Chondrocyte (in vitro differentiated cells): ENCODE results near the gene SH3PXD2A. TPM values are rescaled to one million over a fixed set of nuclear protein-coding genes. Genes with fewer than 3 reads are reported as not detected.

Experiments
- DNase-seq: peaks from one replicate; pipeline ENCODE4 v3.0.0; 2021; ENCODE audit warnings: mixed read lengths, low spot score
- H3K27ac Mint-ChIP-seq: one replicate; pipeline ENCODE4 v1.8.0; 2021; ENCODE audit warnings: mild to moderate bottlenecking, moderate library complexity, mixed read lengths; ENCODE audit not compliant: unreplicated experiment
- H3K27me3 Mint-ChIP-seq: 2 replicates; pipeline ENCODE4 v1.8.0; 2021; ENCODE audit warnings: low read depth, mixed read lengths
- H3K36me3 Mint-ChIP-seq: 2 replicates; pipeline ENCODE4 v1.8.0; 2021; ENCODE audit warnings: low read depth, mixed read lengths
- H3K4me1 Mint-ChIP-seq: 2 replicates; pipeline ENCODE4 v1.8.0; 2021; ENCODE audit warnings: low read depth, mild to moderate bottlenecking, mixed read lengths
- H3K4me3 Mint-ChIP-seq: one replicate; pipeline ENCODE4 v1.8.0; 2021; ENCODE audit warnings: mild to moderate bottlenecking, moderate library complexity, mixed read lengths; ENCODE audit not compliant: unreplicated experiment
- H3K9me3 Mint-ChIP-seq: 2 replicates; pipeline ENCODE4 v1.8.0; 2021; ENCODE audit warnings: low read depth, mixed read lengths
- total RNA-seq: library from RNA; stranded (reverse); gene quantifications from 3 replicates; pipeline ENCODE4 v1.2.1, GENCODE V29; 2021
- TF ChIP-seq, protein P1 (sequence below): fragments of 200-600 bp; sonication (generic); IDR thresholded peaks from 2 replicates; pipeline ENCODE4 v1.5.0; 2021; ENCODE audit warnings: antibody characterized with exemption, mild to moderate bottlenecking, moderate library complexity

The SH3PXD2A gene
- total RNA-seq, 1 donor from 2014 or later = 46.0 TPM

DNA sequence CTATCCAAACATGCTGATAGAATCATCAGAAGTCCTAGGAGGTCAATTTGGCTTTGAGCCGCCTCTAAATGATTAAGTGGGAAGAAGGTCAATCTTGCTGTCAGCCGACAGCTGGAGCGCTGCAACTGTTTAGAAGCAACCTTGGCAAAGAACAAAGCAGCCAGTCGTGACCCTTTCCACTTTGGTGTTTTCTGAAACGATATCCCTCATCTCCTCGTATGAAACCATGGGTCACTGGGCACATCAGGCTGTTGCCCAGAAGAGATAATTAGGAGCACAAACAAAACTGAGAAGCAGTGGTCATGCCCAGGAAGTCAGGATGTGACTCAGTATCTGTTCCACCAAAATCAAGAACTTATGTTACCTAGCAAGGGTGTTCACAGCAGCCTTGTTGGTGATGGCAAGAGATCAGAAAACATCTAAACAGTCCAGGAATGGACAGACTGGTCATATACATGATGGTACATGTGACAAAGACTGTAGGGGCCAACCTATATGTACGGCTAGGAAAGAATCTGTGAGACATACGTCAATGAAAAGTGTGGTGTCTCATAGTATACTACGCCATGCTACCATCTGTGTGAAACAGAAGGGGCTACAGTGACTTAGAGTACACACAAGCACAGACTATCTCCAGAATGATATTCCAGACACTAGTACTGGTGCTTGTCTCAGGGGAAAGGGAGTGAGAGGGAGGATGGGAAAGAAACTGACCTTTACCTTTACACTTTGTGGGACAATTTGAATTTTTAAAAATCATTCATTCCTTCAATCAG is 40.2 kb upstream of the SH3PXD2A start:
- Mint-ChIP-seq H3K27ac (peak overlapping the region; percentile 49), H3K9me3 (no peaks in the 10 kb centered on the region), H3K4me1 (peaks cover 35% of the 10 kb centered on the region), H3K27me3 (no peaks in the 10 kb centered on the region), H3K36me3 (peaks cover 19% of the 10 kb centered on the region), H3K4me3 (no peak overlapping the region)
- TF ChIP-seq, protein P1, sequence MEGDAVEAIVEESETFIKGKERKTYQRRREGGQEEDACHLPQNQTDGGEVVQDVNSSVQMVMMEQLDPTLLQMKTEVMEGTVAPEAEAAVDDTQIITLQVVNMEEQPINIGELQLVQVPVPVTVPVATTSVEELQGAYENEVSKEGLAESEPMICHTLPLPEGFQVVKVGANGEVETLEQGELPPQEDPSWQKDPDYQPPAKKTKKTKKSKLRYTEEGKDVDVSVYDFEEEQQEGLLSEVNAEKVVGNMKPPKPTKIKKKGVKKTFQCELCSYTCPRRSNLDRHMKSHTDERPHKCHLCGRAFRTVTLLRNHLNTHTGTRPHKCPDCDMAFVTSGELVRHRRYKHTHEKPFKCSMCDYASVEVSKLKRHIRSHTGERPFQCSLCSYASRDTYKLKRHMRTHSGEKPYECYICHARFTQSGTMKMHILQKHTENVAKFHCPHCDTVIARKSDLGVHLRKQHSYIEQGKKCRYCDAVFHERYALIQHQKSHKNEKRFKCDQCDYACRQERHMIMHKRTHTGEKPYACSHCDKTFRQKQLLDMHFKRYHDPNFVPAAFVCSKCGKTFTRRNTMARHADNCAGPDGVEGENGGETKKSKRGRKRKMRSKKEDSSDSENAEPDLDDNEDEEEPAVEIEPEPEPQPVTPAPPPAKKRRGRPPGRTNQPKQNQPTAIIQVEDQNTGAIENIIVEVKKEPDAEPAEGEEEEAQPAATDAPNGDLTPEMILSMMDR = no peak
- no peak for DNase-seq

DNA sequence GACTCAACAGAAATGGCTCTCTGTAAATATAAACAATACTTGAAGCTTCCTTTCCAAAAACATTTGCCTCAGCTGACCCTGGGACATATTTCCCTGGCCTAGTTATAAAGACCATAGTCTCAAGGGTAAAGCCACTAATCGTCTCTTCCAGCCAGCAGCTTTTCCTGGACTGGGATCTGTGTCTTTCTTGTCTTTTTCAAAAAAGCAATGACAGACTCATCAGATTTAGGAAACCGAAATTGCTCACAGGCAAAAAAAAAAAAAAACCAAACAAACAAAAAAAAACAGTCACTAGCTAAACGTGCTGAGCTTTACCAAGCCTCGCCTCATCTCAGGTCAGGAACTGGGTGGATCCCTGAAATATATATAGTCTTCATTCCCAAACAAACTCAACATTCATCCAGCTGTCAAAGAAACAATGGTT is 39.1 kb upstream of the SH3PXD2A start:
- no peak for DNase-seq
- no peaks in the 10 kb centered on the region for H3K9me3 Mint-ChIP-seq
- peak overlapping the region; percentile 49 for H3K27ac Mint-ChIP-seq
- peaks cover 14% of the 10 kb centered on the region for H3K36me3 Mint-ChIP-seq
- H3K4me3 Mint-ChIP-seq = no peak overlapping the region
- peaks cover 33% of the 10 kb centered on the region for H3K4me1 Mint-ChIP-seq
- TF ChIP-seq, protein P1 = no peak
- no peaks in the 10 kb centered on the region for H3K27me3 Mint-ChIP-seq

DNA sequence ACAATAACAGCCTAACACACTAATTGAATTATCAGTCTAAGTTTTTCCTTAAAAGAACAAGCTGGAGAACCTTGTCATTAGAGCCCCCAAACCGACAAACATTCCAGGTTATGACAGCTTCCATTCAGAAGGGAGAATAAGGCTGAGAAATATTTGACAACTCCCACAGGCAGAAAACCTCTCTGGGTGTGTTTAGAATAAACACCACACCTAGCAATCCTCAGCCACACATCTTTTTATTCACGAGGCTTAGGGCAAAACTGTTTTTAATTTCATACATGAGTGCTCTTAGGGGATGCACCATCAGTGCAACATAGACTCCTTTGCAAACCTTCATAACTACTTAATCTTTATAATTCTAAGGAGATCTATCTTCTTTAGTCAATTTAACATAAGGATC is 38.4 kb upstream of the SH3PXD2A start:
- H3K9me3 Mint-ChIP-seq = no peaks in the 10 kb centered on the region

DNA sequence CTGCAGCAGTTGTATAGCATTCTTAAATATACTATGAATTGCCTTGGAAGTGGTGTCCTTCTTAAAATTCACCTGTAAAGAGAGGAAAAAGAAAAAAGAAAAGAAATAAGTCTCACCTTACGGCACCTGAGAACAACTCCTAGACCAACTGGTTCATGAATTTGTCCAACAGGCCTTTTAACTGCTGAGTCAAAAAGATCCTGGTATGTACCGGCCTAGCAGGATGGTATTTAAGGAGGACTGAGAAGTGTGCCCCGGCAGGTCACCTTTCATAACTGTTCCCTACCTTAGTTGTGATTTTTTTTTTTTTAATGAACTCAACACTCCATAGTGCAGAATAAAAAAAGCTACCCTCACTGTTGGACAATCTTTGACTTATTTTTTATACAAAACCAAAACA is 36.8 kb upstream of the SH3PXD2A start:
- Mint-ChIP-seq H3K36me3 (peaks cover 12% of the 10 kb centered on the region), H3K4me3 (no peak overlapping the region), H3K27me3 (no peaks in the 10 kb centered on the region), H3K27ac (no peak overlapping the region), H3K4me1 (peaks cover 51% of the 10 kb centered on the region), H3K9me3 (no peaks in the 10 kb centered on the region)
- no peak for DNase-seq
- TF ChIP-seq, protein P1 = no peak

More for the DNA sequence above, 38.4 kb upstream of the SH3PXD2A start:
- DNase-seq = no peak
- Mint-ChIP-seq H3K4me1 (peaks cover 39% of the 10 kb centered on the region), H3K4me3 (no peak overlapping the region), H3K27me3 (no peaks in the 10 kb centered on the region), H3K27ac (no peak overlapping the region), H3K36me3 (peaks cover 12% of the 10 kb centered on the region)
- TF ChIP-seq, protein P1 = no peak

DNA sequence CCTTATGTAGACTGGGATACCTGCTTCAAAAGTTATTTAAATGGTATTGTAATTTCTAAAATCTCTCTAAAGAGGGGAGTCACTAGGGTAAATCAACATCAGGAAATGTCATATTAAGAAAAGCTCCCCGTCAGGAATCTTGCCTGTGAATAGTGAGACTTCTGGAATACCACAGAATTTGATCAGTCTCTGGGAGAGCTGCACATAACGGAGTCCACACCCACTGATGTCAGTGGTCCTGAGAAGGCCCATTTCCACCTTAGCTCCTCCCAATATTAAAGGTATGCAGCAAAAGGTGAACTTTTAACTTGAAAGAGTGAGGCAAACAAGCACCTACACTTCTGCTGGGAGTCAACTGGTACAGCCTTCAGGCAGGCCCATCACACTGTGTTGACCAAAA is 35.3 kb upstream of the SH3PXD2A start:
- no peaks in the 10 kb centered on the region for H3K9me3 Mint-ChIP-seq
- no peak overlapping the region for H3K27ac Mint-ChIP-seq
- H3K4me3 Mint-ChIP-seq = no peak overlapping the region

More for the DNA sequence above, 35.3 kb upstream of the SH3PXD2A start:
- H3K4me1 Mint-ChIP-seq = peaks cover 44% of the 10 kb centered on the region
- peaks cover 8% of the 10 kb centered on the region for H3K36me3 Mint-ChIP-seq
- H3K27me3 Mint-ChIP-seq = no peaks in the 10 kb centered on the region
- TF ChIP-seq, protein P1 = no peak
- DNase-seq = no peak
